Middle frontal gyrus (tissue), 1 donor: Measurements from ENCODE around the gene TIGD3.

Source experiments
- DNase-seq: peaks from one replicate; pipeline ENCODE4 v3.0.0-alpha.2; 2015; ENCODE audit warnings: low spot score; ENCODE audit errors: extremely low spot score

Gene TIGD3

GRCh38 chr11:65370659-65371049 lies 16.1 kb downstream of the TIGD3 start:
- DNase-seq = no peak

- DNase-seq = no peak
Observed at GRCh38 chr11:65373839-65374580, 19.5 kb downstream of the TIGD3 start.

- no peak for DNase-seq
Observed at GRCh38 chr11:65375012-65375411, 20.5 kb downstream of the TIGD3 start.

GRCh38 chr11:65376138-65376713 lies 21.7 kb downstream of the TIGD3 start:
- DNase-seq = no peak

- no peak for DNase-seq
Observed at GRCh38 chr11:65377036-65377435, 22.5 kb downstream of the TIGD3 start.

DNA sequence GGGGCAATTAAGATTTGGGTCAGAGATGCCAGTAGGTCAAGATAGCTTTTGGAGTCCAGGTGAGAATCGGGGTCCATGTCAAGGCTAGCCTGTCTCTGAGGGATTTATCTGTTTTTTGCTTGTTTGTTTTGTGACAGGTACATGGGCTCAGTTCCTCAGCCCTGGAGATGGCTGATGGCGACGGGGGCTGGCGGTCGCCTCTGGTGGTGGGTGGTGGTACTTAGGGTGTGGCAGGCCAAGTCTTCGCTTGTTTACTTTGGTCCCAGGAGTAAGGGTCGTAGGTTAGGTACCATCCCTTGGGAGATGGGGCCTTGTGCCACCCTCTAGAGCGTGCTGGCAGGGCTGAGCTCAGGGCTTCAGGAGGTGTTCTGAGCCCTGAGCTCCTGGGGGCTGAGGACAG lies 23.2 kb downstream of the TIGD3 start:
- no peak for DNase-seq

GRCh38 chr11:65378208-65378927 lies 23.8 kb downstream of the TIGD3 start:
- no peak for DNase-seq

DNA sequence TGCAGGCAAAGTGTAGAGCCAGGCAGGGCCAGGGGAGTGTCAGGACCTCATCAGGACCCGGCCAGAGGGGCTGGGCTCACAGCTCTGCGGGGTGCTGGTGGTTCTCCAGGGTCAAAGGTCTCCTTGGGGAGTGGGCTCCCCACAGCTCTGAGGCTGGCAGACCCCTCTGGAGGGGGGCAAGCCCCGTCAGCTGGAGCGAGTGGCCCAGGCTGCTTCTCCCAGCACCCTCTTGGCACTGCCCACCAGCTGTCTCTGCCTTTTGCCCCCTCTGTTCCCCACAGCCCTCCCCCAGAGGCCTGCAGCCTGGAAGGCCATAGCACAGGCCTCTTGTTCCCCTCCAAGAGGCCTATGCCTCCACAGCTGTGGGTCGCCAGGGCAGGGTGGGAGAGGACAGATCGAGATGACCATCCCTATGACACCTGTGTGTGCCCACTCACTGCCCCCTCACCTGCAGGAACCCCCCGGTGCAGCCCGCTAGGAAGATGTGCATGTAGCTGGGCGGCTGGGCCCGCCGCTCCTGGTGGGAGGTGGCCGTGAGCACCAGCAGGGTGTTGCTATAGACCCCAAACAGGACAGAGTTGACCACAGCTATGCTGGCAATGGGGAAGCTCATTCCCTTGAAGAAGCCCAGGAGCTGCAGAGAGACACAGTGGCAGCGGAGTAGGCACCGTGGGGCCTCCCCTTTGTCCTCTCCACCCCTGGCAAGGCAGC lies 24.5 kb downstream of the TIGD3 start:
- no peak for DNase-seq

- no peak for DNase-seq
Observed at GRCh38 chr11:65379698-65380459, 25.3 kb downstream of the TIGD3 start.

- DNase-seq = no peak
Observed at GRCh38 chr11:65380460-65381119, 26.0 kb downstream of the TIGD3 start.

- no peak for DNase-seq
Observed at GRCh38 chr11:65381716-65382032, 27.1 kb downstream of the TIGD3 start.

GRCh38 chr11:65382033-65382803 lies 27.7 kb downstream of the TIGD3 start, which contains the start of gene SLC25A45:
Gene SLC25A45 (minus strand): TSS chr11:65382646. CDS start chr11:65381951, 695 bp downstream.
- peak; percentile 72 for DNase-seq

- DNase-seq = no peak
Observed at GRCh38 chr11:65382804-65383368, 28.3 kb downstream of the TIGD3 start.

DNA sequence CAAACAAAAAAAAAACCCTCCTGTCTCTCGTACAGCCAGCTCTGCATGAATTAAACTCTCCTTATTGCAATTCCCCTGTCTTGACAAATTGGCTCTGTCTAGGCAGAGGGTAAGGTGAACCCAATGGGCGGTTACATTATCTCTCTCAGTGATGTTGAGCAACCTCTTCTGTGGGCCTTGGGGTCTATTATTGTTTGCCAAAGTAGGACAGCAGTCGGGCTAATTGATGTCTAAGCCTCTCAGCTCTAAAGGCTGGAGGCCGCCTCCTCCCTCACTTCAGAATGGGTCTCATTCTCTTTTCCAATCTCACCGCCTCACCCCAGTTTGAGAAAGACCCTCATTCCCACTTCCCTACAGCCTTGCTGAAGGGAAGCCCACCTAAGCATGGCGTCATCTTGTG lies 29.2 kb downstream of the TIGD3 start:
- DNase-seq = no peak

GRCh38 chr11:65384301-65384889 lies 29.8 kb downstream of the TIGD3 start:
- no peak for DNase-seq

DNA sequence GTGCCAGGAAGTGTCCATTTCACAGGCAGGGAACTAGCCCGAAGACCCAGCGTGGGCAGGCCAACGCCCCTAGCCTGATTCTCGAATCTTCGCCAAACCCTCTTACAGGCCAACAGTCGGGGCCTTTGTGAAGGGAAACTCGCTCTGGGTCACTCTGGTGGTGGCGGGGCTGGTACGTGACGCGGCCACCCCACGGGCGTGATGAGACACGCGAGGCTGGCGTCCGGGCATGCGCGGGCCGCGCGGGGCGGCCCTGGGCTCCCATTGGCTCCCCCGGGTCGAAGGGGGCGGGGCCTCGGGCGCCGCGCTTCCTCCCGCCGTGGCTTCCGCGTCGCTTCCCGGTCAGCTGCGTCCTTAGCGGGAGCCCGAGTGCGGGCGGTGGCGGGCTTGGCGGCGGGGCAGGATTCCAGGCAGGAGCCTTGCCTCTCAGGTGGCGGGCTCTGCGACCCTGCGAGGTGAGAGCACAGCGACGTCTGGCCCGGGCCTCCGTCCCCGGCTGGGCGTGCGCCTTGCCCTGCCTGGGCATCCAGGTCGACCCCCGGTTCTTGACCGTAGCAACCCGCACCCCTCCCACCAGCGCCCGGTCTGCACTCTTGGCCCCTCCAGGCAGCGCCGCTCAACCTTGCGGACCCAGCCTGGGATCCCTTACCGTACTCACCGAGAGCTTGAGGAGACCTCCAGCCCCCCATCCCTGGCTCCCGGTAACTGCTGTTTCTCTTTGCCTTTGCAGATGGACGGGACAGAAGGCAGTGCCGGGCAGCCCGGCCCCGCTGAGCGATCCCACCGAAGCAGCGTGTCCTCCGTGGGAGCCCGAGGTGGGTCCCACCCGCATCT lies 32.0 kb downstream of the TIGD3 start, which contains the start of gene FRMD8:
FRMD8 (plus strand) TSS at position 331 of the 834 bp plus-strand sequence; CDS start at position 731, 400 bp downstream.
- peak; percentile 79 for DNase-seq

- no peak for DNase-seq
Observed at GRCh38 chr11:65388731-65389130, 34.2 kb downstream of the TIGD3 start.
